Activated T-cell treated with anti-CD3 and anti-CD28 coated beads, Interleukin-2, amount 50 U/mL, for 72 hours (primary cell): ENCODE data around the gene CLIC6. TPM values are rescaled to one million over a fixed set of nuclear protein-coding genes. Genes with fewer than 3 reads are reported as not detected.

ENCODE experiments used
- ATAC-seq, 2 donors: fragments of 150-1000 bp; cut with Tn5 transposase; replicated peaks in 1 of 2; 2 replicates each; pipeline ENCODE4 v1.10.0; 2021; ENCODE audit warnings: moderate library complexity in 2 of 2, mild to moderate bottlenecking in 1 of 2
- DNase-seq, 2 donors: peaks; one replicate each; pipeline ENCODE4 v3.0.0; 2021 to 2022; ENCODE audit warnings: mixed read lengths in 1 of 2
- H3K27ac Mint-ChIP-seq: one replicate; pipeline ENCODE4 v1.8.0; 2022; ENCODE audit warnings: mild to moderate bottlenecking, moderate library complexity, mixed read lengths
- H3K27me3 Mint-ChIP-seq: one replicate; pipeline ENCODE4 v1.8.0; 2022; ENCODE audit warnings: low read depth, mixed read lengths
- H3K36me3 Mint-ChIP-seq, 2 donors: one replicate each; pipeline ENCODE4 v1.8.0; 2022; ENCODE audit warnings: mixed read lengths in 2 of 2, mild to moderate bottlenecking in 1 of 2; ENCODE audit not compliant: insufficient read depth in 2 of 2
- H3K4me1 Mint-ChIP-seq: one replicate; pipeline ENCODE4 v1.8.0; 2022; ENCODE audit warnings: low read depth, mixed read lengths
- H3K4me3 Mint-ChIP-seq, 2 donors: one replicate each; pipeline ENCODE4 v1.8.0; 2022; ENCODE audit warnings: mild to moderate bottlenecking in 2 of 2, mixed read lengths in 2 of 2, moderate library complexity in 2 of 2
- H3K9me3 Mint-ChIP-seq, 2 donors: one replicate each; pipeline ENCODE4 v1.8.0; 2022; ENCODE audit warnings: mixed read lengths in 2 of 2
- total RNA-seq, 2 donors: library from RNA; stranded (reverse); gene quantifications; one replicate each; pipeline ENCODE4 v1.2.3, GENCODE V29; 2022

The CLIC6 gene
- total RNA-seq, 2 donors from 2014 or later = 0.82 to 1.6 TPM

GRCh38 chr21:34748862-34749261, 80.1 kb downstream of the CLIC6 start:
- Mint-ChIP-seq H3K27ac (no peak overlapping the region), H3K4me3 (no peak overlapping the region), H3K4me1 (no peaks in the 10 kb centered on the region), H3K27me3 (peaks cover 12% of the 10 kb centered on the region), H3K9me3 (no peaks in the 10 kb centered on the region), H3K36me3 (no peaks in the 10 kb centered on the region)
- ATAC-seq (no peak), DNase-seq (no peak)

GRCh38 chr21:34754690-34755647, 86.2 kb downstream of the CLIC6 start:
- no peaks in the 10 kb centered on the region for H3K36me3 Mint-ChIP-seq
- ATAC-seq (no peak), DNase-seq (no peak)
- H3K4me1 Mint-ChIP-seq = no peaks in the 10 kb centered on the region
- no peak overlapping the region for H3K27ac Mint-ChIP-seq
- peaks cover 23% of the 10 kb centered on the region for H3K27me3 Mint-ChIP-seq
- no peaks in the 10 kb centered on the region for H3K9me3 Mint-ChIP-seq
- no peak overlapping the region for H3K4me3 Mint-ChIP-seq

- Mint-ChIP-seq H3K27ac (peak overlapping the region; percentile 24), H3K9me3 (peaks cover 1 to 2% of the 10 kb centered on the region in 2 donors), H3K27me3 (no peaks in the 10 kb centered on the region), H3K36me3 (no peaks in the 10 kb centered on the region), H3K4me3 (no peak overlapping the region), H3K4me1 (no peaks in the 10 kb centered on the region)
- ATAC-seq = no peak
- no peak for DNase-seq
Measured at GRCh38 chr21:34761758-34762330, 93.0 kb downstream of the CLIC6 start.

GRCh38 chr21:34762786-34763185, 94.0 kb downstream of the CLIC6 start:
- Mint-ChIP-seq H3K27ac (no peak overlapping the region), H3K9me3 (peaks cover 1 to 2% of the 10 kb centered on the region in 2 donors), H3K36me3 (no peaks in the 10 kb centered on the region), H3K4me1 (no peaks in the 10 kb centered on the region), H3K27me3 (no peaks in the 10 kb centered on the region), H3K4me3 (no peak overlapping the region)
- DNase-seq (no peak), ATAC-seq (no peak)

- no peaks in the 10 kb centered on the region for H3K4me1 Mint-ChIP-seq
- H3K4me3 Mint-ChIP-seq = no peak overlapping the region
- no peak for ATAC-seq
- no peak for DNase-seq
- H3K9me3 Mint-ChIP-seq = peaks cover 1 to 2% of the 10 kb centered on the region in 2 donors
- H3K27me3 Mint-ChIP-seq = no peaks in the 10 kb centered on the region
- H3K36me3 Mint-ChIP-seq = no peaks in the 10 kb centered on the region
- H3K27ac Mint-ChIP-seq = no peak overlapping the region
Measured at GRCh38 chr21:34764715-34765284, 96.0 kb downstream of the CLIC6 start.

- no peaks in the 10 kb centered on the region for H3K4me1 Mint-ChIP-seq
- H3K27ac Mint-ChIP-seq = no peak overlapping the region
- ATAC-seq = no peak
- H3K36me3 Mint-ChIP-seq = no peaks in the 10 kb centered on the region
- DNase-seq = no peak
- H3K27me3 Mint-ChIP-seq = no peaks in the 10 kb centered on the region
- no peak overlapping the region for H3K4me3 Mint-ChIP-seq
- peaks cover 1 to 2% of the 10 kb centered on the region in 2 donors for H3K9me3 Mint-ChIP-seq
Measured at GRCh38 chr21:34765619-34766018, 96.8 kb downstream of the CLIC6 start.

GRCh38 chr21:34766862-34767261, 98.1 kb downstream of the CLIC6 start:
- no peak for DNase-seq
- Mint-ChIP-seq H3K9me3 (peaks cover 1 to 2% of the 10 kb centered on the region in 2 donors), H3K4me3 (no peak overlapping the region), H3K27ac (no peak overlapping the region), H3K27me3 (no peaks in the 10 kb centered on the region), H3K36me3 (no peaks in the 10 kb centered on the region), H3K4me1 (no peaks in the 10 kb centered on the region)
- no peak for ATAC-seq

Other genes with a start within 250 kb of the CLIC6 start
- gene SMIM34, start 245.0 kb upstream of the CLIC6 start, total RNA-seq = not detected
- under 1 TPM; 0.37 to 0.41 TPM for gene KCNE1, start 156.8 kb upstream of the CLIC6 start, total RNA-seq
- gene RCAN1, start 53.9 kb upstream of the CLIC6 start, total RNA-seq = 10 to 100 TPM; 11.7 to 13.3 TPM